ENCODE data around the gene SLC45A1.

- TF ChIP-seq CTCF (IDR thresholded peaks at IDR 0.05) (no peak), POLR2A (IDR thresholded peaks at IDR 0.05) (no peak)
Measured at GRCh38 chr1:8386247-8386646, 68.3 kb downstream of the SLC45A1 start.

Data from uterus (tissue), 2 donors.